HEK293T (cell line): ENCODE measurements around the gene OBI1.

Experiments
- CTCF ChIA-PET: fragments of 350-600 bp; formaldehyde crosslinking; extraction: SDS; loops from one replicate; lab custom pipeline; 2021; ENCODE audit warnings: antibody characterized with exemption, inconsistent platforms; lab: Yijun Ruan, JAX
- POLR2A ChIA-PET: fragments of 350-600 bp; formaldehyde crosslinking; extraction: SDS; loops from one replicate; lab custom pipeline; 2020; ENCODE audit warnings: antibody characterized with exemption, inconsistent platforms; lab: Yijun Ruan, JAX
- DNase-seq: peaks from one replicate; pipeline ENCODE4 v3.0.0; 2012; ENCODE audit warnings: mixed read lengths; ENCODE audit errors: extremely low spot score
- LEF1 ChIP-seq: fragments of 450-650 bp; IDR thresholded peaks from 2 replicates; pipeline ENCODE4 v1.6.1; 2017; ENCODE audit warnings: mild to moderate bottlenecking, borderline replicate concordance
- PKNOX1 ChIP-seq: fragments of 450-650 bp; IDR thresholded peaks from 2 replicates; pipeline ENCODE4 v1.6.1; 2016

OBI1 gene

GRCh38 chr13:78566631-78567030, 92.3 kb downstream of the OBI1 start:
- CTCF ChIA-PET: no interaction called here
- POLR2A ChIA-PET: no interaction called here
- no peak for TF ChIP-seq LEF1
- peak; percentile 76 for TF ChIP-seq PKNOX1
- no peak for DNase-seq
